ENCODE results near the gene CCDC192.

Gene CCDC192

DNA sequence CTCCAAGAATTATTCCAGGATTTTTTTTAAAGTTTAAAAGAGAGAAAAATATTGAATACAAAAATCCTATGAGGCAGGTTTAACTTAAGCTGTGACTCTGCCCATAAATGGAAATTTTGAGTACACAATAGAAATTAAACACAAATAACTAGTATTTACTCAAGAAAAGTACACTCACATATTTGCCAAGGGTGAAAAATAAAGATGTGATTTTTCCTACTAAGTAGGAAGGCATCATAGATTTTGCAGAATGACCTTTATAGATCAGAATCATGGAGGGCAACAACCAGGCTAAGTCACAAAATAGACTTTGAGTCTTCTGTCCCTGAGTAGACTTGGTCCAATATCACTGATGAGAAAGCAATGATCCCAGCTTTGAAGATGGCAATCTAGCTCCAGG is 277.7 kb downstream of the CCDC192 start:
- no peak for DNase-seq (ENCODE audit: low read depth in 2 of 2)

DNA sequence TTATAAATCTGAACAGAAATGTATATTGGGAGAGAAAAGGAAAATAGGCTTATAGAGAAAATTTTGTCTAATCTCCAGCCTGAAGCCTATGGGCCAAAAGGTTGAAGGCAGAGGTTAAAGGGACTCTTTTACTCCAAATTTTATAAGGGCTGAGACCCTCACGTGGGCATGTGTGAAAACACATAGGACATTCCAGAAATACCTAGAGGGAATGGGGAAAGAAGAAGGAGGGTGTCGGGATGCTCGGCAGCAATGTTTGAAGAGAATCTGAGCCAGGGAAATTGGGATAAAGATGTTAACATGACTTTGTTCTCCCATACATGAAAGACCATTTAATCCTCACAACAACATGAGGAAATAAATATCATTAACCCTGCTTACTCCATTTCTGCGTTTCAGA is 278.3 kb downstream of the CCDC192 start:
- DNase-seq (ENCODE audit: low read depth in 2 of 2), result no peak

DNA sequence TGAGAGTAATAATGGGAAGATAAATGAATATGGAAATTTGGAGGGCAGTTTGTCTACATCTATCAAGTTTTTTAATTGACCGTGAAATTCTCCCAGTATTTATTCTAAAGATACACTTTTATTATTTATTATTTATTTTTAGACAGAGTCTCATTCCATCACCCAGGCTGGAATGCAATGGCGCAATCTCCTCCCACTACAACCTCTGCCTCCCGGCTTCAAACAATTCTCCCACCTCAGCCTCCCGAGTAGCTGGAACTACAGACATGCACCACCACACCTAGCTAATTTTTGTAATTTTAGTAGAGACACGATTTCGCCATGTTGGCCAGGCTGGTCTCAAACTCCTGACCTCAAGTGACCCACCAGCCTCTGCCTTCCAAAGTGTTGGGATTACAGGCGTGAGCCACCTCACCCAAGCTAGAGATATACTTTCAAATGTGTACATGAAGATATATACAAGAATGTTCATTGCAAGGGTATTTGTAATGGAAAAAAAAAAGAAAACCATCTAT is 282.7 kb downstream of the CCDC192 start:
- no peak for DNase-seq (ENCODE audit: low read depth in 2 of 2)

GRCh38 chr5:127987354-127988145 is 284.4 kb downstream of the CCDC192 start:
- no peak for DNase-seq (ENCODE audit: low read depth in 2 of 2)

DNA sequence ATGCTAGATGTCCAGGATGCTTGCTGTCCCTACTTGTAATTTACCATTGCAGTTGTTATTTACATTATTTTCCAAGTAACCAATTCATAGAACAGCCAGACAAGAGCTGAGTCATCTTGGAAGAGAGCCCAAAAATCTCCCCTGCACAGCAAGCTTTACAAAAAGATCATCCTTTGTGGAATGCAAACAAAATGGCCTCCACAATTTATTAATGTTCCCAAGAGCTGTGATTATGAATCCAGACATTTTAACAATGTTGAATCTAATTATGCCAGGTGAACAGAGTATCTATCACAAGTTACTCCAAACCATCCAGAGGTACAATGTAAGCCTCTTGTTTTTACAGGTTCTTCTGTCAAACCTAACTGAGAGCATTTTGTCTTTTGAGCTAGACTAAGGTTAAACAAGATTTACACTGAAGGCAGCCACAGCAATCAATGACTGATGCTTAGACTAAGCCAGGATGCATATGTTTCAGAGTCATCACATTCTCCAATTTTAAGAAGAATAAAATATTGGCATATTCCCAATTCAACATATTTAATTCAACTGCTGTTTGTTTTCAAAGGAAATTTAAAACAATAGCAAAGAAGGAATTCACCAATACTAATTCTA is 285.1 kb downstream of the CCDC192 start:
- no peak for DNase-seq (ENCODE audit: low read depth in 2 of 2)

All from stimulated activated CD8-positive, alpha-beta memory T cell treated with anti-CD3 and anti-CD28 coated beads, Interleukin-15, amount 100 ng/mL, for 48 hours (primary cell).